ENCODE data around the gene TMCO1. TPM values are rescaled to one million over a fixed set of nuclear protein-coding genes. Genes with fewer than 3 reads are reported as not detected.

TMCO1 gene
- polyA plus RNA-seq, 2 of the 4 experiments (the other 2 are of a cell fraction): 154 to 220 TPM

DNA sequence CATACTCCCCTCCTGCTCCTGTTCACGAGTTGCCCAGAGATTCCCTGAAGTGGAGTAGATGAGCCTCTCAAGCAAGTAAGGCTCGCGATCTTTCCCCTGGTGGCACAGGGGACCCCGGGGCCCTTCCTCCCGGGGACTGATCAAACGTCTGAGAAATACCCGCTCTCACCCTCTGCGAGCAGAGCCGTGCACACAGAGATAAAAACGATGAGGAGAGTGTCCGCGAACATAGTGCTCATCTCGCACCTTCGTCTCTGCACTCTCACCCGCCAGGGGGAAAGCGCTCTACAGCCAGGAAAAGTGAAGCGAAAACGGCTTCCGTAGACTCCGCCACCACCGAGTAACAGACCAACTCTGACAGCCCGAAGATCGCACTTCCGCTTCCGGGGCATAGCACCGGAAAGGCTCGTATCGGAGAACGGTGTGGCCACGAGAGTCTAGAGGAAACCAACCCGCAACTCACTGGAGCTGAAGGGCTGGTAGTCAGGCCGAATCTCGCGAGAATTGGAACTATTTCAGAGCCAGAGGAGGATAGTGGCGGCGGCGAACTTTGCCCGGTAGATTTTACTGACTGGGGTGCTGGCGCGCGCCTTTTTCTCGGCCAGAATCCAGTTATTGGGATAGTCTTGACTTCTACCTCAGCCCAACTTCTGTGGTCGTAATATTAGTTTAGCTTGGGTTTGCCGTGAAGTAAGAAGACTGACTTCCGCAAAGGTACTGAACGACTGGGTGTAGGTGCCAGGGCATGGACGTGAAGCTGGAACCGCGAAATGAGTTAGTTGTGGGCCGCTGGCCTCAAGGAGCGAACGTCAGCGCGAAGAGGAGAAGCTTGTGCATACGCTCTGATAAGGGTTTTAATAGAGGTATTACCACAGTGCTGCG is at the start of gene TMCO1 (continued):
- TF ChIP-seq KDM1A (IDR thresholded peaks at IDR 0.05; ENCODE audit: low read depth) (no peak), FOSL2 (IDR thresholded peaks at IDR 0.05) (no peak), FOSL2 (CRISPR knock-in tag; IDR thresholded peaks at IDR 0.05) (peak; percentile 16; the same call in 1 of the 2 replicates), EP300 (IDR thresholded peaks at IDR 0.05) (no peak), ZSCAN20 (CRISPR knock-in tag; IDR thresholded peaks at IDR 0.05) (no peak)
- TF ChIP-seq, protein P1, sequence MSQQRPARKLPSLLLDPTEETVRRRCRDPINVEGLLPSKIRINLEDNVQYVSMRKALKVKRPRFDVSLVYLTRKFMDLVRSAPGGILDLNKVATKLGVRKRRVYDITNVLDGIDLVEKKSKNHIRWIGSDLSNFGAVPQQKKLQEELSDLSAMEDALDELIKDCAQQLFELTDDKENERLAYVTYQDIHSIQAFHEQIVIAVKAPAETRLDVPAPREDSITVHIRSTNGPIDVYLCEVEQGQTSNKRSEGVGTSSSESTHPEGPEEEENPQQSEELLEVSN (IDR thresholded peaks at IDR 0.05; ENCODE audit: borderline replicate concordance, low read depth): peak; percentile 42; the same call in 1 of the 2 replicates
- TF ChIP-seq, protein P2, sequence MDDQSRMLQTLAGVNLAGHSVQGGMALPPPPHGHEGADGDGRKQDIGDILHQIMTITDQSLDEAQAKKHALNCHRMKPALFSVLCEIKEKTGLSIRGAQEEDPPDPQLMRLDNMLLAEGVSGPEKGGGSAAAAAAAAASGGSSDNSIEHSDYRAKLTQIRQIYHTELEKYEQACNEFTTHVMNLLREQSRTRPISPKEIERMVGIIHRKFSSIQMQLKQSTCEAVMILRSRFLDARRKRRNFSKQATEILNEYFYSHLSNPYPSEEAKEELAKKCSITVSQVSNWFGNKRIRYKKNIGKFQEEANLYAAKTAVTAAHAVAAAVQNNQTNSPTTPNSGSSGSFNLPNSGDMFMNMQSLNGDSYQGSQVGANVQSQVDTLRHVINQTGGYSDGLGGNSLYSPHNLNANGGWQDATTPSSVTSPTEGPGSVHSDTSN (IDR thresholded peaks at IDR 0.05): no peak

DNA sequence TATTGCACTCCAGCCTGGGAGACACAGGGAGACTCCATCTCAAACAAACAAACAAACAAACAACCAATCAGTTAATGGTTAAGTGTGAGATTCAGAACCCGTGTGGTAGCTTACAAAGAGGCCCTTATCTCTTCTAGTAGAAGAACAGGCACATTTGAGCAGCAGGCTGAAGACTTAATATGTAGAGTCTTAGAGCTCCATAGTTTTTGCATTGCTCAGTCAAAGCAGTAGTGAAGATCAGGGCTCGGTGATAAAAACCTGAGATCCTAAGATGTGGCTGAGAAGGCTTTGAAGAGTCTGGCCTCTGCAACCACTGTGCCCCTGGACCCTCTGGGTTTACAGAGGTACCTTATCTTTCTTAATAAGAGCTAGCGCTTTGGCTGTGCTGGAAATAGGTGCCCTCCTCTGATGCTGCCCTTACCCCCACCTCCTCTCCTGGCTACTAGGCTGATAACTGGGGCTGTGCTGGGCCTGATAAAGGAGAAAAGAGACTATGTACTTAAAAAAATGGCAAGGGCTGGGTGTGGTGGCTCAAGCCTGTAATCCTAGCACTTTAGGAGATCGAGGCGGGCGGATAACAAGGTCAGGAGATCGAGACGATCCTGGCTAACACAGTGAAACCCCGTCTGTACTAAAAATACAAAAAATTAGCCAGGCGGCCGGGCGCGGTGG is 48.3 kb upstream of the TMCO1 start:
- ChIA-PET CTCF (interaction anchor here (1.0 kb wide), 1 partner anchor 97 kb away, joined by 4 read pairs; no protein-coding TSS in a partner anchor), POLR2A (no interaction called here)
- Histone ChIP-seq H3K9me3 (no peaks in the 10 kb centered on the region), H3K4me1 (no peaks in the 10 kb centered on the region), H3K27ac (no peak overlapping the region), H3K4me3 (no peak overlapping the region), H3K4me2 (no peak overlapping the region)
- FAIRE-seq (no peak), DNase-seq (ENCODE audit: low read depth in 1 of 2, low spot score in 1 of 2) (no peak), ATAC-seq (no peak)
- 86% methylated on average over 13 of the region's 13 CpGs for WGBS (ENCODE audit: missing lambda C conversion rate)
- TF ChIP-seq CHD2 (IDR thresholded peaks at IDR 0.05; ENCODE audit: low read length, partially characterized antibody) (no peak), KDM5A (IDR thresholded peaks at IDR 0.05) (no peak), FOSL2 (IDR thresholded peaks at IDR 0.05) (no peak), FOSL2 (CRISPR knock-in tag; IDR thresholded peaks at IDR 0.05) (no peak), EHF (CRISPR knock-in tag; IDR thresholded peaks at IDR 0.05) (no peak), HOXB5 (CRISPR knock-in tag; IDR thresholded peaks at IDR 0.05) (no peak), TFCP2L1 (CRISPR knock-in tag; IDR thresholded peaks at IDR 0.05) (no peak), HOXA7 (CRISPR knock-in tag; IDR thresholded peaks at IDR 0.05) (no peak), NPAS2 (CRISPR knock-in tag; IDR thresholded peaks at IDR 0.05; ENCODE audit: borderline replicate concordance) (no peak), TP53 (CRISPR knock-in tag; IDR thresholded peaks at IDR 0.05) (no peak), CEBPB (IDR thresholded peaks at IDR 0.05) (no peak), PHF8 (IDR thresholded peaks at IDR 0.05; ENCODE audit: borderline replicate concordance, low read depth) (no peak), FOSB (CRISPR knock-in tag; IDR thresholded peaks at IDR 0.05) (no peak), SREBF2 (IDR thresholded peaks at IDR 0.05) (no peak), ZFP36 (IDR thresholded peaks at IDR 0.05; ENCODE audit: borderline replicate concordance, partially characterized antibody) (no peak)
- TF ChIP-seq, protein P3, sequence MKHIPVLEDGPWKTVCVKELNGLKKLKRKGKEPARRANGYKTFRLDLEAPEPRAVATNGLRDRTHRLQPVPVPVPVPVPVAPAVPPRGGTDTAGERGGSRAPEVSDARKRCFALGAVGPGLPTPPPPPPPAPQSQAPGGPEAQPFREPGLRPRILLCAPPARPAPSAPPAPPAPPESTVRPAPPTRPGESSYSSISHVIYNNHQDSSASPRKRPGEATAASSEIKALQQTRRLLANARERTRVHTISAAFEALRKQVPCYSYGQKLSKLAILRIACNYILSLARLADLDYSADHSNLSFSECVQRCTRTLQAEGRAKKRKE (CRISPR knock-in tag; IDR thresholded peaks at IDR 0.05; ENCODE audit: low read depth): no peak
- TF ChIP-seq, protein P4, sequence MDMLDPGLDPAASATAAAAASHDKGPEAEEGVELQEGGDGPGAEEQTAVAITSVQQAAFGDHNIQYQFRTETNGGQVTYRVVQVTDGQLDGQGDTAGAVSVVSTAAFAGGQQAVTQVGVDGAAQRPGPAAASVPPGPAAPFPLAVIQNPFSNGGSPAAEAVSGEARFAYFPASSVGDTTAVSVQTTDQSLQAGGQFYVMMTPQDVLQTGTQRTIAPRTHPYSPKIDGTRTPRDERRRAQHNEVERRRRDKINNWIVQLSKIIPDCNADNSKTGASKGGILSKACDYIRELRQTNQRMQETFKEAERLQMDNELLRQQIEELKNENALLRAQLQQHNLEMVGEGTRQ (IDR thresholded peaks at IDR 0.05): no peak
- TF ChIP-seq, protein P5, sequence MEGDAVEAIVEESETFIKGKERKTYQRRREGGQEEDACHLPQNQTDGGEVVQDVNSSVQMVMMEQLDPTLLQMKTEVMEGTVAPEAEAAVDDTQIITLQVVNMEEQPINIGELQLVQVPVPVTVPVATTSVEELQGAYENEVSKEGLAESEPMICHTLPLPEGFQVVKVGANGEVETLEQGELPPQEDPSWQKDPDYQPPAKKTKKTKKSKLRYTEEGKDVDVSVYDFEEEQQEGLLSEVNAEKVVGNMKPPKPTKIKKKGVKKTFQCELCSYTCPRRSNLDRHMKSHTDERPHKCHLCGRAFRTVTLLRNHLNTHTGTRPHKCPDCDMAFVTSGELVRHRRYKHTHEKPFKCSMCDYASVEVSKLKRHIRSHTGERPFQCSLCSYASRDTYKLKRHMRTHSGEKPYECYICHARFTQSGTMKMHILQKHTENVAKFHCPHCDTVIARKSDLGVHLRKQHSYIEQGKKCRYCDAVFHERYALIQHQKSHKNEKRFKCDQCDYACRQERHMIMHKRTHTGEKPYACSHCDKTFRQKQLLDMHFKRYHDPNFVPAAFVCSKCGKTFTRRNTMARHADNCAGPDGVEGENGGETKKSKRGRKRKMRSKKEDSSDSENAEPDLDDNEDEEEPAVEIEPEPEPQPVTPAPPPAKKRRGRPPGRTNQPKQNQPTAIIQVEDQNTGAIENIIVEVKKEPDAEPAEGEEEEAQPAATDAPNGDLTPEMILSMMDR (IDR thresholded peaks at IDR 0.05): no peak
- TF ChIP-seq, protein P6, sequence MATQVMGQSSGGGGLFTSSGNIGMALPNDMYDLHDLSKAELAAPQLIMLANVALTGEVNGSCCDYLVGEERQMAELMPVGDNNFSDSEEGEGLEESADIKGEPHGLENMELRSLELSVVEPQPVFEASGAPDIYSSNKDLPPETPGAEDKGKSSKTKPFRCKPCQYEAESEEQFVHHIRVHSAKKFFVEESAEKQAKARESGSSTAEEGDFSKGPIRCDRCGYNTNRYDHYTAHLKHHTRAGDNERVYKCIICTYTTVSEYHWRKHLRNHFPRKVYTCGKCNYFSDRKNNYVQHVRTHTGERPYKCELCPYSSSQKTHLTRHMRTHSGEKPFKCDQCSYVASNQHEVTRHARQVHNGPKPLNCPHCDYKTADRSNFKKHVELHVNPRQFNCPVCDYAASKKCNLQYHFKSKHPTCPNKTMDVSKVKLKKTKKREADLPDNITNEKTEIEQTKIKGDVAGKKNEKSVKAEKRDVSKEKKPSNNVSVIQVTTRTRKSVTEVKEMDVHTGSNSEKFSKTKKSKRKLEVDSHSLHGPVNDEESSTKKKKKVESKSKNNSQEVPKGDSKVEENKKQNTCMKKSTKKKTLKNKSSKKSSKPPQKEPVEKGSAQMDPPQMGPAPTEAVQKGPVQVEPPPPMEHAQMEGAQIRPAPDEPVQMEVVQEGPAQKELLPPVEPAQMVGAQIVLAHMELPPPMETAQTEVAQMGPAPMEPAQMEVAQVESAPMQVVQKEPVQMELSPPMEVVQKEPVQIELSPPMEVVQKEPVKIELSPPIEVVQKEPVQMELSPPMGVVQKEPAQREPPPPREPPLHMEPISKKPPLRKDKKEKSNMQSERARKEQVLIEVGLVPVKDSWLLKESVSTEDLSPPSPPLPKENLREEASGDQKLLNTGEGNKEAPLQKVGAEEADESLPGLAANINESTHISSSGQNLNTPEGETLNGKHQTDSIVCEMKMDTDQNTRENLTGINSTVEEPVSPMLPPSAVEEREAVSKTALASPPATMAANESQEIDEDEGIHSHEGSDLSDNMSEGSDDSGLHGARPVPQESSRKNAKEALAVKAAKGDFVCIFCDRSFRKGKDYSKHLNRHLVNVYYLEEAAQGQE (IDR thresholded peaks at IDR 0.05): no peak
- TF ChIP-seq, protein P7, sequence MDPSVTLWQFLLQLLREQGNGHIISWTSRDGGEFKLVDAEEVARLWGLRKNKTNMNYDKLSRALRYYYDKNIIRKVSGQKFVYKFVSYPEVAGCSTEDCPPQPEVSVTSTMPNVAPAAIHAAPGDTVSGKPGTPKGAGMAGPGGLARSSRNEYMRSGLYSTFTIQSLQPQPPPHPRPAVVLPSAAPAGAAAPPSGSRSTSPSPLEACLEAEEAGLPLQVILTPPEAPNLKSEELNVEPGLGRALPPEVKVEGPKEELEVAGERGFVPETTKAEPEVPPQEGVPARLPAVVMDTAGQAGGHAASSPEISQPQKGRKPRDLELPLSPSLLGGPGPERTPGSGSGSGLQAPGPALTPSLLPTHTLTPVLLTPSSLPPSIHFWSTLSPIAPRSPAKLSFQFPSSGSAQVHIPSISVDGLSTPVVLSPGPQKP (IDR thresholded peaks at IDR 0.05; ENCODE audit: low read depth, low read length): no peak

All from A549 (cell line).